Hematopoietic multipotent progenitor cell treated with erythropoietin and hydrocortisone succinate and interleukin-3 and kit ligand, for 4 days (in vitro differentiated cells): ENCODE results near the gene BRSK1.

Source experiments
- DNase-seq: peaks from one replicate; pipeline ENCODE4 v3.0.0-alpha.2; 2015

The BRSK1 gene

GRCh38 chr19:55339105-55339888 lies 55.5 kb downstream of the BRSK1 start, which contains the start of gene KMT5C:
KMT5C (plus strand) TSS chr19:55339876; CDS start chr19:55341937, 2,061 bp downstream.
- DNase-seq, result peak; percentile 100

GRCh38 chr19:55339889-55340783 lies 56.3 kb downstream of the BRSK1 start:
- peak; percentile 45 for DNase-seq

DNA sequence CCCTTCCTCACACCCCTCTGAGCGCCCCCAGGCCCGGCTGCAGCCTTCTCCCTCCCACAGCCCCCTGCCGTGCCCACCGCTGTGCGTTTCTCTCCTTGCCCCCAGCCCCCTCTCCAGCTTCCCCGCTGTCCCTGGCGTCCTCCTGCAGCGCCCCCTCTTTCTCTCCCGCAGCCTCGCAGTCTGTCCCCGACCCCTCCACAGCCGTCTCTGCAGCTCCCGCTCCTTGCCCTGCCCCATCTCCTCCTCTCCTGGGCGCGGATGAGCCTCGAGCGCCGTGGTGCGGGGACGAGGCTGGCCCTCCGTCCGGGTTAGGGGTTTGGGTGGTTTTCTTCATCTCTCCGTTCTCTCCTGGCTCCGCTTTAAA lies 57.0 kb downstream of the BRSK1 start:
- DNase-seq, result peak; percentile 67

DNA sequence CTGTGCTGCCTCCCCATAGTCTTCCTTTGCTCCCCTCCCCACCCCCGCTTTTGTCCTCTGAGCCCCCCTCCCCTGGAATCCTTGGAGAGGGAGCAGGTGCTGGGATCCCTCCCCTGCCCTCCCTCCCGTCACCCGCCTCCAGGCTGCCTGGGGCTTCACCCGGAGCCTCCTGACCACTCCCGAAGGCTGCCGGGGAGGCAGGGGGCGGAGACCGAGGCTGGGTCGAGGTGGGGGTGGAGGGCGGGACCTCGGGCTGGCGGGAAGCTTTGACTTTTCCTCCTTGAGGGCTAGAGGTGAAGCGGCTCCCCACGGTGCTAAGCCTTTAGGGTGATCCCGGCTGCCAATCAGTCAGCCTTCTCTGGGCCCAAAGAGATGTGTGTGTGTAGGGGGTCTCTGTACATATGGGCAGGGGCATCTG lies 57.4 kb downstream of the BRSK1 start:
- peak; percentile 88 for DNase-seq

DNA sequence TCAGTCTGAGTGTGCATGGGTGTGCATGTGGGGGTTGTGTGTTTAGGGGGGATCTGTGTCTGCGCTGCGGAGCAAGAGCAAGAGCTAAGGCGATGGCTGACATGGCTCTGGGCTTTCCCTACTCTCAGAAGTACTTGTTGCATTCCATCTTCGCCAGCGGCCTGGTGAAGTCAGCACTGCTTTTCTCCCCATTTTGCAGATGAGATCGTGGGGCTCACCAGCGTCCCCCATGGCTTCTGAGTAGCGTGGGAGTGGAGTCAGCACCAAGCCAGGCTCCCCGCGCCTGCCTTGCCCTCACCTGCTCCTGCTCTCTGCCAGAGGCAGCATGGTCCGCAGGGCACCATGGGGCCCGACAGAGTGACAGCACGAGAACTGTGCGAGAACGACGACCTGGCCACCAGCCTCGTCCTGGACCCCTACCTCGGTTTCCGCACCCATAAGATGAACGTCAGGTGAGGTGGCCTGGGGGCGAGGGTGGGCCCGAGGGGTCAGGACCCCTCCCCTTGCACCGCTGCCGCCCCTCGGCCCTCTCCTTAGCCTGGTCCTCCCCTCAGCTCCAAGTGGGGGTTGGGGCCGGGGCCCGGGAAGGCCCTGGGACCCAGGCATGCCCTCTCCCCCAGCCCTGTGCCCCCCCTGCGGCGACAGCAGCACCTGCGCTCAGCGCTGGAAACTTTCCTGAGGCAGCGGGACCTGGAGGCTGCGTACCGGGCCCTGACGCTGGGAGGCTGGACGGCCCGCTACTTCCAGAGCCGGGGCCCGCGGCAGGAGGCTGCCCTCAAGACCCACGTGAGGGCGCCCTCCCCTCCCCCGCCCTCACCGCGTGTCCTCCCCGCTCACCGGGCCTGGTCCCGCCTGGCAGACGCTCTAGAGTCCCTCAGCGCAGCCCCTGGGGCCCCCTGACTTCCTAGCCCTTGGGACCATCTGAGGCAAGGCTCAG lies 58.1 kb downstream of the BRSK1 start:
- no peak for DNase-seq

DNA sequence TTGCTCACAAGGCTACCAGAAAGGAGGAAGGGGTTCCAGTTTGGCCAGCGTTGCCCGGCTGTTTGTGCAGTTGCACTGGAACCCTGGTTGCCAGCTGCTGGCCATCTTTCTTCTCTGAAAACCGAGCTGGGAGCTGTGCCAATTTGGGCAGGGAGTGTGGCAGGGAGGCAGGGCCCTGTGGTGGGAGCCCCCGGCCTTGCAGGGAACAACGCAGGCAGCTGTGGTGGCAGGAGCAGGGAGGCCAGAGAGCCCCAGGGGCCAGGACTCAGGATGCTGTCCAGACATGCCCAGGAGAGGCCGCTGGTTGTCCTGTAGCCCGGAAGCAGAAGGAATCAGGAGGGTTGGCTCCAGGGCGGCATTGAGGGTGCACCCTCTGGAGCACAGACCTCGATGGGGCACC lies 60.6 kb downstream of the BRSK1 start:
- peak; percentile 50 for DNase-seq

DNA sequence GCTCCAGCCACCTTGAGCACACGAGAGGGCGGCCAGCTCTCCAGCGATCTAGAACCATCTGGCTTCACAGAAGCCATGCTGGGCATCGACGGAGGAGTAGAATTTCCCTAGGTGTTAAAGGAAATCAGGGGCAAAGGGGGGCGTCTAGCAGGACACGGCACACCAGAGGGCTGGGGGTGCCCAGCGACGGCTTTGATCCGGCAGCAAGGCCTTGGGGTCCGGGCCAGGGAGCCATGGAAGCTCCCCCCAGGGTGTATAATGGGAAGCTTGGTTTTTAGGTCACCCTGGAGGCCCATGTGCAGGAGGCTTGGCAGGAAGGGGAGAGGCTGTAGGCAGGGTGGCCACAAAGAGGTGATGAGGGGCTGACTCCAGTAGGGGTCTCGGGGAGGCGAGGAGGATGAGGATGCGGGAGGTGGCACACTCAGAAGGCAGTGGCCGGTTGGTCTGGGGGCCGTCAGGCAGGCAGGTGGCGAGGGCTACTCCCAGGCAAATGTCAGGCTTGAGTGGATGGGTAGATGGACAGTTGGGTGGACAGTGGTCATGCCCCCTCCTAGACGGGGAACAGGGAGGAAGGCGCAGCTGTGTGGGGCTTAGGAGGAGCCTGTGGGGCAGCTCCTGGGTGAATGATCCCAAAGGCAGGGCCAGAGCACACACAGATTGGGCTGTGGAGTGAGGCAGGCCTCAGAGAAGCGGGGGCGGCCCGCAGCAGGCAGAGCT lies 61.5 kb downstream of the BRSK1 start:
- DNase-seq, result no peak

DNA sequence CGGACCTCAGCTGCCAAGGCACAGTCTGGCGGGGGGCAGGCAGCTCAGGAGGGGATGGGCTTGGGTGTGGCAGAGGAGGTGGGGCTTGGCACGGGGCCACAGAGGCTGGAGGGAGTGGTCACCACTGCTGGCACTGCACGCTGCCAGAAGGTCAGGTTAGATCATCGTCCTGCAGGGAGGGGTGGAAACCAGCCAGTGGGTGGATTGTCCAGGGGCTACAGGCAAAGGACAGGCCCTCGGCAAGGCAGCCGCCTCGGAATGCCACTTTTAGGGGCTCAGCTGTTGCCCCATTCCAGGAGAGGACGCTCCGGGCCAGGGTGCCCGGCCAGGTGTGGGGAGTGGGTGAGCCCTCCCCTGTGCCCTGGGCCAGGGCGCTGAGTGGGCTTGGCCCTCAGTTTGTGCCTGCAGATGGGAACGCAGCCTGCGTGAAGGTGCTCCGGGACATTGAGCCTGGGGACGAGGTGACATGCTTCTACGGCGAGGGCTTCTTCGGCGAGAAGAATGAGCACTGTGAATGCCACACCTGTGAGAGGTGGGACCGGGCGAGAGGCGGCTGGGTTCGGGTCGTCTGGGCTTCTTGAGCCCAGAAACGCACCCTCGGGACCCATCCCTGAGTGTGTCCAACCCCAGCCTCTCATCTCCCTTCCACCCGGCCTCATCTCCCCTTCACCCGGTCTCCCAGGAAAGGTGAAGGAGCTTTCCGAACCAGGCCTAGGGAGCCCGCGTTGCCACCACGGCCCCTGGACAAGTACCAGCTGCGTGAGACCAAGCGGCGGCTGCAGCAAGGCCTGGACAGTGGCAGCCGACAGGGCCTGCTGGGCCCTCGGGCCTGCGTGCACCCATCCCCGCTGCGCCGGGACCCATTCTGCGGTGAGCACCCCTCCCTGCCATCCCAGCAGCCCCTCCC lies 62.3 kb downstream of the BRSK1 start:
- DNase-seq, result peak; percentile 71

DNA sequence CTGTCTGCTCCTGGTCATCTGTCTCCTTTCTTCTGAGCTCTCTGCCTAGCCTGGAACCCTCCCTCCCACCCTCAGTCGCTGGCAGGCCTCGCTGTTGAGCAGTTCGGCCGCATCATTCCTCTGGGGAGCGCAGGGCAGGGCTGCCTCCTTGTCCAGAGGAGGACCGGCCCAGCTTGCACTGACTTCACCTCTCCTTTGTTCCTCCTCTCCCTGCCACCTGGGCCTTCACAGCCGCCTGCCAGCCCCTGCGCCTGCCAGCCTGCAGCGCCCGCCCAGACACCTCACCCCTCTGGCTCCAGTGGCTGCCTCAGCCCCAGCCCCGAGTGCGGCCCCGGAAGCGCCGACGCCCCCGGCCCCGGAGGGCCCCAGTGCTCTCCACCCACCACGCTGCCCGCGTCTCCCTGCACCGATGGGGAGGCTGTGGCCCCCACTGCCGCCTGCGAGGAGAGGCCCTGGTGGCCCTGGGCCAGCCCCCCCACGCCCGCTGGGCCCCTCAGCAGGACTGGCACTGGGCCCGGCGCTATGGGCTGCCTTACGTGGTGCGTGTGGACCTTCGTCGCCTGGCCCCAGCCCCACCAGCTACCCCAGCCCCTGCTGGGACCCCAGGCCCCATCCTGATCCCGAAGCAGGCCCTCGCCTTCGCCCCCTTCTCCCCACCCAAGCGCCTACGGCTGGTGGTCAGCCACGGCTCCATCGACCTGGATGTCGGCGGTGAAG lies 63.1 kb downstream of the BRSK1 start:
- DNase-seq, result no peak

DNA sequence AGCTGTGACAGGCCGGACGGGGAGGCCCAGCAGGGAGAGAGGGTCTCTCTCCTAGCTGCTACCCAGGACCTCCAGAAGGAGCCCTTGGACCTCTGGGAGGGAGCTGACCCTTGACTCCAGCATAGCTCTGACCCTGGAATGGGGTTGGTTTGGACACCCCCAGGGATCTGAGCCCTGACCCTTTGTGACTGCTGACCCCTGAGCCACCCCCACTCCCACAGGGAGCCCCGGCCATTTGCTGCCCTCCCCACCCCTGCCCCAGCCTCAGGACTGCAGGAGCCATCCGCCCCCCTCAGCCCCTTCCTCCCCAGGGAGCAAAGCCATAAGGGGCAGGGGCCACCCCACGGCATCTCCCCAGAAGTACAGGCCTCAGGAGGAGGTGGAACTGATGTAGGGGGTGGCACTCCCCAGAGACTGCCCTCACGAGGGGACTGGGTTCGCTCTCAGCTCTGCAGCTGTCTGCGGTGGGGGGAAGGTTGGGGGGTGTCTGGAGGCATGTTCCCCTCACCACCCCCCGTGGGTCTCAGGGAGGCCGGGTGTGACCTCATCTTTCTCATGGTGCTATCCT lies 63.7 kb downstream of the BRSK1 start:
- no peak for DNase-seq

DNA sequence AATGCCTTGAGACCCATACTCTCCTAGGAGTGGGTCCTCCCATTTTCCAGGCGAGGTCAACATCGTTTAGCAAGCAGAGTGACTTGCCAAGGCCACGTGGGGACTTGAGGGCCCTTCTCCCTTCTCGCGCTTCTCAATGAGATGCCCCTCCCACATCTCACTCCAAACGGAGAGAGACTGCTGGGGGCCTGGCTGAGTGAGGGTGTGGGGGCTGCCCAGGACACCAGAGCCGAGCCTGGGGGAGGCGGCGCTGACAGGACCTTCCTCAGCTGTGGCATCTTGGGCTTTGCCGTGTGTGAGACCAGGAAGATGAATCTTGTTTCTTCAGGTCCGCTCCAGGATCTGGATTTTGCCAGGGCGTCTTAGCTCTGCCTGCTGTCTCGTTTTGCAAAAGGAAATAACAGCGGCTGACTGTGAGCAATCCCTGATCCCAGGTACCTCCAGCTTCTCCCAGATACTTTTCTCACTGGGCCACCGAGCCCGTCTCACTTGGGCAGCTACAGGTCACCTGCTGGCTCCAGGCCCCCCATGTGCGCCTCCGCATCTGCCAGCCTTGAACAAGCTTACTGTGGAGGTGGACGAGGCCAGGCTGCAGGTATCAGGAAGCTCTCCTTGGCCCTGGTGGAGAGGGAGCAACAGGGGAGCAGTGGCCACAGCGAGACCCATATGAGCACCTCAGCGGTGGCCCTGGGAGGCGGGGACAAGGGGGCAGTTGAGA lies 64.7 kb downstream of the BRSK1 start:
- DNase-seq, result no peak

DNA sequence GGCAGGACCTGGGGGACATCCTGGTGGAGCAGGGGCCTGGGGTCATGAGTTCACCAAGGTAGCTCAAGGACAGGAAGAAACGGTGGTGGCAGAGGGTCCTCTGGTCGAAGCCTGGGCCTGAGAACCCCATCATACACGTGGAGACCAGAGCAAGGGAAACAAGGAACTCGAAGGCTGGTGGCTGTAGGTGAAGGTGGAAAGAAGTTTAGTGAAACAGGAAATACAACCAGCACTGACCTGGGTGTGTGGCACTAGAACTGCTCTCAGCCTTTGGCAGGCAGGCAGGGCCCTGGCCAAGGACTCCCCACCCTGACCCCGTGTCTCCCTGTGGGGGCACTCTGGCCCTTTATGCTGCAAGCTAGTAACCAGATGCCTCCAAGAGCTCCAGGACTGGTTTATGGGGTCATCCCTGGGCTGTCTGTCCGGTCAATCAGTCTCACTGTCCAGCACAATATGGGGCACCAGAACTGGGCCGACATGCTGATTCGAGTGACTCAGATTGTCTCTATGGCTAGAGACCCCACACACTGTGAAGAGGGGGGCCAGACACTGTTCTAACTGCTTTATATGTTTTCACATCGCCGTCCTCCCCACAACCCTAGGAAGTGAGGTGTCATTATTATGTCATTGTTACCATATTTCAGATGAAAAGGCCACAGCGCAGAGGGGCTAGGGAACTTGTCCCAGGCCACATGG lies 67.0 kb downstream of the BRSK1 start:
- no peak for DNase-seq

DNA sequence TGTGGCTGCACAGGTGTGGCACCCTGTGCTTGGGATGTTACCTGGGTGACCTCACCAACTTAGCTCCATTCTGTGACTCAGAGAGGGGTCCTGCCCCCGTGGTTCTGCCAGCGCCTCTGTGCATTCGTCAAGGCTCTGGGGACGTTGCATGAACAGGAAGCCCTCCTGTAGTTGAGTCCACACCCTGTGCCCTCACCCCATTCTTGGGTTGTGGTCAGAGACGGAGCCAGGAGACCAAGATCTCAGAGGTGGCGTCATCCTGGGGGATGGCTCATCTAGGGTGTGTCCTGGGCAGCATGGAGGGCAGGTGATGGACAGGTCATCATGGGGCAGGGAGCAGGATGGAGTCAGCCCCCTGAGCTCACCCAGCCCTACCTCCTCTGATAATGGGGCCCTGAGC lies 68.2 kb downstream of the BRSK1 start:
- DNase-seq, result no peak

- no peak for DNase-seq
Observed at GRCh38 chr19:55352549-55353145, 68.8 kb downstream of the BRSK1 start.

- DNase-seq, result no peak
Observed at GRCh38 chr19:55353356-55353802, 69.6 kb downstream of the BRSK1 start.

GRCh38 chr19:55353803-55354697 lies 70.3 kb downstream of the BRSK1 start:
- peak; percentile 68 for DNase-seq

DNA sequence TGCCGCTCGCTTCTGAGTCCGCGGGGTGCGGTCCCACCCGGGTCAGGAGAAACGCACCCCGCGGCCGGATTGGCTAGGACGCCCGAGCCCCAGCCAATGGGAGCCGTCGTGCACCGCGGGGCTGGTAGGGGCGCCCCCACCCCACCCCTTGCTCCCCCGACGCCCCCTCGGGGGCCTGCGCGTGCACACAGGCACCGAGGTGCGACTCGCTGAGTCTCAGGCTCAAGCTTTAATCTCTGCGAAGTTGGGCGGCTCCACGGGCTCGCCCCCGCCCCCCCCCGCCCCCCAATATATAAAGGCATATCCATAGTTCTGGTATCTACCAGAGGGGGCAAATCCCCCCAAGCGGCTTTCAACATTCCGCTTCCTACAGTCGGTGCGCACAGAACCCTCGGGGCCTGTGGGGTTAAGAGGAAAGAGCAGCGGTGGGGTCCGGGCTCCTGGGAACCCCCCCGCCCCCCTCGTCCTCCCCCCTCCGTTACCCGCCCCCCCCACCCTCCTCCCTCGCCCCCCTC lies 71.0 kb downstream of the BRSK1 start, which contains the start of gene COX6B2:
Gene COX6B2 (minus strand): TSS at position 22 of the 515 bp plus-strand sequence. CDS start 198 bp downstream, outside the sequence.
- DNase-seq, result no peak
